BE2C (cell line): ENCODE results near the gene ZC3H12C.

Source experiments
- DNase-seq: peaks from one replicate; pipeline ENCODE4 v3.0.0-alpha.2; 2020
- H3K27me3 ChIP-seq: fragments of 250-450 bp; sonication (Bioruptor Pico); 2 replicates; pipeline ENCODE4 v1.5.1; 2020; ENCODE audit warnings: mild to moderate bottlenecking
- H3K36me3 ChIP-seq: fragments of 250-450 bp; sonication (Bioruptor Pico); 2 replicates; pipeline ENCODE4 v1.5.1; 2020; ENCODE audit warnings: mild to moderate bottlenecking
- H3K4me1 ChIP-seq: fragments of 250-450 bp; sonication (Bioruptor Pico); 2 replicates; pipeline ENCODE4 v1.5.1; 2020
- H3K4me3 ChIP-seq: 2 replicates; pipeline ENCODE4 v1.5.1; 2011; ENCODE audit warnings: low read depth, low read length
- H3K9me3 ChIP-seq: fragments of 250-450 bp; sonication (Bioruptor Pico); 2 replicates; pipeline ENCODE4 v1.5.1; 2020
- CTCF ChIP-seq: IDR thresholded peaks from 2 replicates; pipeline ENCODE4 v1.5.1; 2012; ENCODE audit warnings: mild to moderate bottlenecking, low read depth, low read length

The ZC3H12C gene

DNA sequence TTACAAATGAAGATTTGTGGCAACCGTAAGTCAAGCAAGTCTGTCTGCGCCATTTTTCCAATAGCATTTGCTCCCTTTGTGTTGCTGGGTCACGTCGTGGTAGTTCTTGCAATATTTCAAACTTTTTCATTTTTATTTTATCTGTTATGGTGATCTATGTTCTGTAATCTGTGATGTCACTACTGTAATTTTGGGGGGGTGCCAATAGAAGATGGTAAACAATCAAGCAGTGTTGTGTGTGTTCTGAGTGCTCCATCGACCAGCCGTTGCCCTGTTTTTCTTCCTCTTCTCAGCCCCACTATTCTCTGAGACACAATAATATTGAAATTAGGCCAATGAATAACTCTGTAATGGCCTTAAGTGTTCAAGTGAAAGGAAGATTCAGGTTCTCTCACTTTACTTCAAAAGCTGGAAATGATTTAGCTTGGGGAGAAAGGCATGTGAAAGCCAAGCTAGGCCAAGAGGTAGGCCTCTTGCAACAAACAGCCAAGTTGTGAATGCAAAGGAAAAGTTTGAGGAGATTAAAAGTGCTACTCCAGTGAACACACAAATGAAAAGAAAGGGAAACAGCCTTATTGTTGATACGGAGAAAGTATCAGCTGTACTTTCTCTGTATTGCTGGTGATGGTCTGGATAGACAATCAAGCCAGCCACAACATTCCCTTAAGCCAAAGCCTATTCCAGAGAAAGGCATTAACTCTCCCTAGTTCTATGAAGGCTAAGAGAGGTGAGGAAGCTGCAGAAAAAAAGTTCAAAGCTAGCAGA is 7.5 kb downstream of the ZC3H12C start:
- Histone ChIP-seq H3K4me1 (no peaks in the 10 kb centered on the region), H3K27me3 (no peaks in the 10 kb centered on the region; the same call in 1 of the 2 replicates), H3K4me3 (no peak overlapping the region), H3K36me3 (no peaks in the 10 kb centered on the region), H3K9me3 (no peaks in the 10 kb centered on the region)
- no peak for DNase-seq
- TF ChIP-seq CTCF: no peak

DNA sequence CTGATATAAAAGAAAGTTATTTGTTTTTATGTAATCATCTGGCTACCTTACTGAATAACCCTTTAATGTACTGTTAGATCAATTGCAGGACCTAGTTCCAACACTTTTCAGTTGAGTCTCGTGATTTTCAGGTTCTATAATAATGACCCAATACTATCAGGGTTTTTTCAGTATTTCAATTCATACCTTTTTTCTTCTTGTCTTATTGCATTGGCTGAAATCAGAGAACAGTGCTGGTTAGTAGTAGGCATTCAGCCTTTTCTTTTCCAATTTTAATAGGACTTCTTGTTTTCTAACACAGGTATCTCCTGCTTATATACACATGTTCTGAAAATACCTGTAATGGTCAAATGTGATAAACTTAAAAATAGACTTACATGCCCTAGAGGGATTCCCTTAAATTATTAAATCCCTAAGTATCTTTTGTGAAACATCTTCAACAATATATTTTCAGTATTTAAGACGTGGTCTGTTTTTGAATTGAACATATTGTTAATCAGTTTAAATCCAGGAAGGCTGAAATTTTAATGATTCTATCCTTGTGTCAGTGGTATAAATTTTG is 13.6 kb downstream of the ZC3H12C start:
- no peak for DNase-seq

DNA sequence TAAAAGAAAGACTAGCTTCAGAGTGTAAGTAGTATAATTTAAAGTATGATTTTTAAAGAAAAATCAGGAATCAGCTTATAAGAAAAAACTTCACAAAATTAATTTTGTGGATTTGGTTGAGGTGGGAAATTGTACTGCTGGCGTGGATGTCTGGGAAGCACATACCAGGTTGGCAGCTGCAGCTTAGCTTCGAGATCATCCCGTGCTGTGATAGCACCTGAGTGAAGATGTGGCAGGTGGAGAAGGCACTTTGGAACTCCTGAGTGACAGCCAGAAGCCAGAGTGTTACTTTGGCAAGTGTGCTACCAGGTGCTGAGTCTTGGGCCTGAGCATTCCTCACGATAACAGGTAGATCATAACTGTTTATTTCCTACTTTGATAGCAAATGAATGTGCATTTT is 17.7 kb downstream of the ZC3H12C start:
- DNase-seq: no peak
- H3K9me3 ChIP-seq: no peaks in the 10 kb centered on the region
- TF ChIP-seq CTCF: no peak

More for the DNA sequence above, 13.6 kb downstream of the ZC3H12C start:
- H3K27me3 ChIP-seq: no peaks in the 10 kb centered on the region
- no peaks in the 10 kb centered on the region for H3K4me1 ChIP-seq
- no peaks in the 10 kb centered on the region for H3K9me3 ChIP-seq
- TF ChIP-seq CTCF: no peak
- H3K4me3 ChIP-seq: no peak overlapping the region
- no peaks in the 10 kb centered on the region for H3K36me3 ChIP-seq

GRCh38 chr11:110112457-110112856 is 19.3 kb downstream of the ZC3H12C start:
- no peak for DNase-seq
- TF ChIP-seq CTCF: no peak
- Histone ChIP-seq H3K4me1 (no peaks in the 10 kb centered on the region), H3K4me3 (no peak overlapping the region), H3K9me3 (no peaks in the 10 kb centered on the region), H3K27me3 (no peaks in the 10 kb centered on the region), H3K36me3 (no peaks in the 10 kb centered on the region)

More for the DNA sequence above, 17.7 kb downstream of the ZC3H12C start:
- Histone ChIP-seq H3K36me3 (no peaks in the 10 kb centered on the region), H3K27me3 (no peaks in the 10 kb centered on the region), H3K4me1 (no peaks in the 10 kb centered on the region), H3K4me3 (no peak overlapping the region)

DNA sequence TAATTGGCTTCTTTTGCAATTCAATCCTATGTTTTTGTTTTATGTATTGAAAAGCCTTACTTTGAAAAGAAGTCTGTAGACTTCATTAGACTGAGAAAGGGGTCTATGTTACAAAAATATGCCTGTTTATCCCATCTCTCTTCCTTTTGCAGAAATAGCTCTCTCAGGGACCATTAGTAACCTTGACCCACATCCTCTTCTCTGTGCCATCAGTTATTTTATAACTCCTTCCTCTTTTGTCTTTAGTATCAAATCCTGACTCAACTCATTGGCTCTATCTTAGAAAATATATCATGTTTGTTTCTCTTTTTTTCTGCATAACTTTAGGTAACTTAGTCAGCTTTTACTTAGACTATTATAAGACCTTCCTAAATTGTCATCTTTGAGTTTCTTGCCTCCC is 20.3 kb downstream of the ZC3H12C start:
- DNase-seq: no peak
- Histone ChIP-seq H3K27me3 (no peaks in the 10 kb centered on the region), H3K36me3 (no peaks in the 10 kb centered on the region), H3K9me3 (no peaks in the 10 kb centered on the region), H3K4me1 (no peaks in the 10 kb centered on the region), H3K4me3 (no peak overlapping the region)
- no peak for TF ChIP-seq CTCF

DNA sequence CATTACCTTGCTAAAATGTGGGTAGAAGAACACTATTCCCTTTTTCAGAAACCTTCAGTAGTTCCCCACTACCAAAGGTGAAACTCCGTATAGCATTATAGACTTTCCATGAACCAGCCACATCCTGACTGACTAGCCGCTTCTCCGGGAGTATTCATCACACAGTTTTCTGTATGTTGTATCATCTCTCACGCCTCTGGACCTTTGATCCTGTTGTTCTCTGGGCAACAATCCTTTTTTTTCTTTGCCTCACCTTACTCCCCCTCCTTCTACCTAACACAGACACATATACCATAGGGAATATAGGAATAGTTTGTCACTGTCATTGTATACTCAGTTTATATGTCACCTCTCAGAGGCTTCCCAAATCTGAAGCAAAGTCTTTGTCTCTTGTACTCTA is 20.8 kb downstream of the ZC3H12C start:
- H3K27me3 ChIP-seq: no peaks in the 10 kb centered on the region
- no peaks in the 10 kb centered on the region for H3K4me1 ChIP-seq
- H3K4me3 ChIP-seq: no peak overlapping the region
- no peak for TF ChIP-seq CTCF
- no peak for DNase-seq
- H3K9me3 ChIP-seq: no peaks in the 10 kb centered on the region
- no peaks in the 10 kb centered on the region for H3K36me3 ChIP-seq
